SK-N-MC (cell line): ENCODE measurements around the gene PSTPIP1.

Experiments used
- EZH2 ChIP-seq: fragments of 200-600 bp; sonication (generic); IDR thresholded peaks from one replicate; pipeline ENCODE4 v1.6.1; 2017; ENCODE audit warnings: antibody characterized with exemption
- FOXP2 ChIP-seq: optimal IDR thresholded peaks from 2 replicates; pipeline ENCODE3; 2011; ENCODE audit warnings: mild to moderate bottlenecking, moderate library complexity; ENCODE audit not compliant: insufficient read depth; ENCODE audit errors: extremely low read length, control extremely low read depth
- POLR2AphosphoS5 ChIP-seq: IDR thresholded peaks from 2 replicates; pipeline ENCODE4 v1.6.1; 2012; ENCODE audit warnings: mild to moderate bottlenecking, low read depth, low read length, borderline replicate concordance

GRCh38 chr15:76994001-76994400 lies 925 bp upstream of the PSTPIP1 start:
- TF ChIP-seq POLR2AphosphoS5 = no peak
- no peak for TF ChIP-seq EZH2
- TF ChIP-seq FOXP2 = no peak
